Stromal cell of bone marrow (primary cell): Measurements from ENCODE around the gene PRSS56.
"Not testable (repeated sequence)": the region's sequence is repeated elsewhere in the genome, so short reads cannot be mapped to it uniquely, and the experiment has no call there.

Source experiments
- DNase-seq: peaks from one replicate; pipeline ENCODE4 v3.0.0-alpha.2; 2012; ENCODE audit warnings: low read depth

The PRSS56 gene

DNA sequence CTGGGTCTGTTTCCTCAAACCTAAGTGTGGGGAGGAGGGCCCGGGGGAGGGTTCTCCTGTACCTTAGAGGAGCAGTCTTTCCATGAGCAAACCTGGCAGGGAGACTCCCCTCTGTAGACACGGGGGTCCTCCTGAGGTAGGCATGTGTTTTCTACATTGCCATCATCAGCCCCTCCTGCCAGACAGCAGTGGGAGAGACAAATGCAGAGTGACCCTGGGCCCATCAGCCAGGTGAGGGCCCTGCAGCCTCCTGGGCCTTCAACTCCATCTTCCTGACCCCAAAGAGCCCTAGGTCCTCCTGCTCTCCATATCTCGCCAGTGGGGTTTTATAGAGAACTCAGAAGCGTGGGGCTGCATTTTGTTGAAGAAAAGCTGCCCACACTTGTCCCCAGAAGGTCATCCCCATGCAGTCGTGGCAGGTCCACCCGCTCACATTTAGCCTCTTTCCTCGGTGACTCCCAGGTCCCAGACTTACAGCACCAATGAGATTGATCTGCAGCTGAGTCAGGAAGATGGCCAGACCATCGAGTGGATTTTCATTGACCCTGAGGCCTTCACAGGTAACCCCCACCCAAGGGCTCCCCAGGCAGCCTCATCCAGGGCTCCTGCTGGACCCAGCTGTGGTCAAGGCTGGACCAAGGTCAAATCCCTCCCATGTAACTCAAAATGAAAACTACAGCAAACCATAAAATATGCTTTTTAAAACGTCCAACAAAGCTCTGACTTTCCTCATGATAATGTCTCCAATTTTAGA, 21.9 kb downstream of the PRSS56 start:
- DNase-seq, result no peak

DNA sequence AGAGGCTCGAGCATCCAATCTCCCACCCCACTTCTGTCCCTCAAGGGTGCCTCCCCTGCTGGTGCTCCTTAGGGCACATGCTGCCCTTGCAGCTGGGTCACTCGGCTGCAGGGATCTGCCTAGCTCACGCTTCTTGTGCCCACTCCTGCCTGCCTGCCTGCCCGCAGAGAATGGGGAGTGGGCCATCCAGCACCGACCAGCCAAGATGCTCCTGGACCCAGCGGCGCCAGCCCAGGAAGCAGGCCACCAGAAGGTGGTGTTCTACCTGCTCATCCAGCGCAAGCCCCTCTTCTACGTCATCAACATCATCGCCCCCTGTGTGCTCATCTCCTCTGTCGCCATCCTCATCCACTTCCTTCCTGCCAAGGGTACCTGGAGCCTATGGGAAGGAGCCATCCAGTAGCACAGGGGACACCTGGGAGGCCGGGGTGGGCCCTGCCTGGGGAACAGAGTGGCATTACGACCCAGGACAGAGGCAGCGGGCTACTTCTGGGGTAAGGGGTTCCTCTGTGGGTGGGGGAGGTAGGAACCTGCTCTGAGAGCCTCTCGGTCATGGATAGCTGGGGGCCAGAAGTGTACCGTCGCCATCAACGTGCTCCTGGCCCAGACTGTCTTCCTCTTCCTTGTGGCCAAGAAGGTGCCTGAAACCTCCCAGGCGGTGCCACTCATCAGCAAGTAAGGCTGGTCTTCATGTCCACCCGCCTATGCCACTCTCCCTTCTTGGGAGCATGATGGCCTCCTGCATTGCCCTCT, 22.7 kb downstream of the PRSS56 start:
- DNase-seq, result no peak

DNA sequence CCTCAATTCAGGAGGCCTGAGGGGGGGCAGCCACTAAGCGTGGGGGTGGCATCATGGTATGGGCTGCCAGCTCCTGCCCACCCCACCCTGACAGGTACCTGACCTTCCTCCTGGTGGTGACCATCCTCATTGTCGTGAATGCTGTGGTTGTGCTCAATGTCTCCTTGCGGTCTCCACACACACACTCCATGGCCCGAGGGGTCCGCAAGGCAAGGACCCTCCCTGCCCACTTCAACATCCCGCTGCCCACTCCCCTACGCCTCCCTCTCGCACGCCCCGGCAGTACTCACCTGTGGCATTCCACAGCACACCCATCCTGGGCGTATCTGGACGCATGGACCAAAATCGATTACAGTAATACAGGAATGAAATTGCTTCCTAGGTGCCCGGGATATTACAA, 23.3 kb downstream of the PRSS56 start:
- no peak for DNase-seq

DNA sequence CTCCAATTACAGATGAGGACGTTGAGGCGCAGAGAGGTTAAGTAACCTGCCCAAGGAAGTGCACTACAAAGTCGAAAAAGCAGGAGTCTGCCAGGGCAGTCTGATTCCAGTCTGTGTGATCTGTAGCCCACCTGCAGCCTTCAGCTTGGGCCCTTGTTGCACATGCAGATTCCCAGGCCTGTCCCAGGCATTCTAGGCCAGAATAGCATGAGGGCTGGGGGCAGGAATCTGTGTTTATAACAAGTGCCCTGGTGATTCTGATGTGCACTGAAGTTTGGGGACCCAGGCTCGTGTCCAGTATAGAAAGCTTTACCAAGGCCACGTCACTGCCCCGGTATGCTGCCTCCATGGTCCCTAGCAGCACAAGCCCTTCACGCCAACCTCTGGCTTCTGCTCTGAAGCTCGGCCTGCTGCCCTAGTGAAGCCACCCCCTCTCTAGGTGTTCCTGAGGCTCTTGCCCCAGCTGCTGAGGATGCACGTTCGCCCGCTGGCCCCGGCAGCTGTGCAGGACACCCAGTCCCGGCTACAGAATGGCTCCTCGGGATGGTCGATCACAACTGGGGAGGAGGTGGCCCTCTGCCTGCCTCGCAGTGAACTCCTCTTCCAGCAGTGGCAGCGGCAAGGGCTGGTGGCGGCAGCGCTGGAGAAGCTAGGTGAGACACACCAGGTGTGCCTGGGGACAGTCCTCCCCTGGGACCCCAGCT, 23.9 kb downstream of the PRSS56 start:
- no peak for DNase-seq

DNA sequence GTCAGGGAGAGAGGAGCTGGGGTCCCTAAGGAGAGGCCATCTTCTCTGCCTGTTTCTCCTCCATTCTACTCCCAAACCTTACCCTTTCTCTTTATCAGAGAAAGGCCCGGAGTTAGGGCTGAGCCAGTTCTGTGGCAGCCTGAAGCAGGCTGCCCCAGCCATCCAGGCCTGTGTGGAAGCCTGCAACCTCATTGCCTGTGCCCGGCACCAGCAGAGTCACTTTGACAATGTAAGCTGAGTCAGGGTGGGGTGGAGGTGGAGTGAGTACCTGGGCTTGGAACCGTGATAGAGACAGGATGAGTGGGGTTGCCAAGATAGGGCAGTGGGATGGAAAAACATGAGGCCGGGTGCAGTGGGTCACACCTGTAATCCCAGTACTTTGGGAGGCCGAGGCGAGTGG, 24.5 kb downstream of the PRSS56 start:
- no peak for DNase-seq

DNA sequence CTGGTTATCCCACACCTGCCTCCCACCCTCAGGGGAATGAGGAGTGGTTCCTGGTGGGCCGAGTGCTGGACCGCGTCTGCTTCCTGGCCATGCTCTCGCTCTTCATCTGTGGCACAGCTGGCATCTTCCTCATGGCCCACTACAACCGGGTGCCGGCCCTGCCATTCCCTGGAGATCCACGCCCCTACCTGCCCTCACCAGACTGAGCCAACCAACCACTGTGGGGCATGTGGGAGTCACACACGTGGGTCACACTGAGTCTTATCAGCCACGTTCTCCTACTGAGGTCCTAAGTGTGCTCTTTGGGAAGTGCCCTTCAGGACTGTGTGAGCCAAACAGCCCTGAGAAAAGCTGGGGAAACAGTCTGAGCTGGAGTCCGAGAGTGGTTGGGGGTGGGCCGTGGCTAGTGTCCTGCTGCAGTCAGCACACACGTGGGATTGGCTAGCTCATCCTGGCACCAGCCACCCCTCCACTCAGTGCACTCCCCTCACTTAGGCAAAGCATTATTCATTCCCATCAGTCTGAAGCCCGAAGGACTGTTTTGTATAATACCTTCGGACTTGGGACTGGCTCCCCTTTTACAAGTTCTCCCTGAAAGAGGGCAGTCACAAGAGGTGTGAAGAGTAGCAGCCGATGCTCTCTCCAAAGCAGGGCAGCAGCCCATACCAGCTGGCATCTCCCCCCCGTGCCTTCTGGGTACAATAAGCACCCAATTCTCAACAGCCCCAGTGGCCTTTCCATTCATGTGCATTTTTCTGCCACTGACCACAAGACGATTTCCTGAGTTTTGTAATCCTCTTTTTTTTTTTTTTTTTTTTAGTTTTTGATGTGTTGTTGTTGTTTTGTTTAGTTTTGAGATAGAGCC, 25.6 kb downstream of the PRSS56 start:
- DNase-seq, result no peak

DNA sequence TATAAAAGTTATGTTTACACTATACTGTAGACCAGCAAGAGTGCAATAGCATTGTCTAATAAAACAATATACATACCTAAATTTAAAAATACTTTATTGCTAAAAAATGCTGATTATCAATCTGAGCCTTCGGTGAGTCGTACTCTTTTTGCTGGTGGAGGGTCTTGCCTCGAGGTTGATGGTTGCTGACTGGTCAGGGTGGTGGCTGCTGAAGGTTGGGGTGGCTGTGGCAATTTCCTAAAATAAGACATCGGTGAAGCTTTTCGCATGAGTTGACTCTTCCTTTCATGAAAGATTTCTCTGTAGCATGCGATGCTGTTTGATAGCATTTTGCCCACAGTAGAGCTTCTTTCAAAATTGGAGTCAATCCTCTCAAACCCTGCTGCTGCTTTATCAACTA, 27.8 kb downstream of the PRSS56 start:
- no peak for DNase-seq

DNA sequence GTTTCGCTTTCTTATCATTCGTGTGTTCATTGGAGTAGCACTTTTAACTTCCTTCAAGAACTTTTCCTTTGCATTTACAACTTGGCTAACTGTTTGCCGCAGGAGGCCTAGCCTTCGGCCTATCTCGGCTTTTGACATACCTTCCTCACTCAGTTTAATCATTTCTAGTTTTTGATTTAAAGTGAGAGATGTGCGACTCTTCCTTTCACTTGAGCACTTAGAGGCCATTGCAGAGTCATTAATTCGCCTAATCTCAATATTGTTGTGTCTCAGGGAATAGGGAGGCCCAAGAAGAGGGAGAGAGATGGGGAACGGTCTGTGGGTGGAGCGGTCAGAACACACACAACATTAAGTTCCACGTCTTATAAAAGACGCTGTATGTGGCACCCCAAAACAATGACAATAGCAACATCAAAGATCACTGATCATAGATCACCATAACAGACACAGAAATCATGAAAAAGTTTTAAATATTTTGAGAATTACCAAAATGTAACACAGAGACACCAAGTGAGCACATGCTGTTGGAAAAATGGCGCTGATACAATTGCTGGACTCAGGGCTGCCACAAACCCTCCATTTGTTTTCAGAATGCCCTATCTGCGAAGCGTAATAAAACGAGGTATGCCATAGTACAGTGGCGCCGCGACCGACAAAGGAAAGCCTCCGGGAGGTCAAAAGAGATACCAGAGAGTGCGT, 29.6 kb downstream of the PRSS56 start:
- no peak for DNase-seq

DNA sequence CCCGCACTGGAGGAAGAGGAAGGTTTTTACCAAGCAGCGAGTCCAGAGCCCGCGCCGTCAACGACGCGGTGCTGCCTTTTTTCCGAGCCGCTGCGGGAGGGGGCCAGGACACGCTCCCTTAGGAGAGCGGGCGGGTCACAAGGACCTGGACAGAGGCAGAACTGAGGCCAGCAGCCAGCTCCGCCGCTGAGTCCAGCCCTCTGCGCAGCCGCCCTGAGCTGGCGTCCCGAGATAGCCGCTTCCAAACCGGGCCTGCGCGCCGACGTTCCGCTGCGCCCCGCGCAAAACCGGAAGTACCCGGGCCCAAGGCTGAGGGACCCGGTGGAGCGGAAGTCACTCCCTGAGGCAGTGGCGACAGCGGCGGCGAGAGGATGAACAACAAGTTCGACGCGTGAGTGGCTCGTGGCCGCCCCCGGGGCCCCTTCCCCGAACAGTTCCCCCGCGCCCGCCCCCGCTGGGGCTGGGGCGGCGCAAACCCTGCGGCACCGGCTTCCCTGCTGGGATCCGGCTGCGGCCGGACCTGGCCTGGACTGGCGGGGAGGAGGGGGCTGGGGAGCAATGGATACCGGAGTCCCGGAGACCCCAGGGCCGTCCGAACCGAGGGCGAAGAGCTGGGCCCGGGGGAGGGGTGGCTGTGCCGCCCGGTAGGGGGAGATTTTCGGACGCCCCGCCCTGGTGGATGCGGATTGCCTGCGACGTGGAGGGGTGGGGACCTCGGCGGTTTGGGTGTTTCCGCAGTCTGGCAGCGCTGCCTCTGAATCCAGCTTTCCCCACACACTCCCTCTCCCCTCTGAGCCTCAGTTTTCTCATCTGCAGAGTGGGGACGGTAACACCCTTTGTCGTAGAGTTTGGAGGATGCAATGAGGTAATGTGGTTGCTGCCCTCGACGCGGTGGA, 30.4 kb downstream of the PRSS56 start, which contains the start of the genes EIF4E2 and TIGD1:
TSS of gene EIF4E2 (plus strand) at position 336 of the 896 bp plus-strand sequence. CDS start at position 372, 36 bp downstream.
TSS of gene TIGD1 (minus strand) at position 204 of the 896 bp plus-strand sequence. CDS start 675 bp downstream, outside the sequence.
- peak; percentile 83 for DNase-seq

DNA sequence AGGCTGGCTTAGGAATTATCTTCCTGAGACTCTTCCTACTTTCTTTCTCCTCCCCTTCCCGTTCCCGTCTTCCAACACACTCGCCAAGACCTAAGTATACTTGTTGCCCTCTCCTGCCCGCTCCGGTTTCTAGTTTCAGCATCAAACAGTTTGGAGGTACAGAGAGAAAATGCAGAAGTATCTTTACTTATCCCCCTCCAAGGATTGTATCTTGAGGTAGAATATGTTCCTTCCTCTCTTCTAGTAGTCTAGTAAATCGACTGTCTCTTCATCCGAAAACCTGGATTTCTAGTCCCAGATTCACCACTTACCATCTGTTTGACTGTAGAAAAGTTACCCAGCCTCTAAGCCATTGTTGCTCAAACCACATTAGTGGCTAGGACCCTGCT, 31.1 kb downstream of the PRSS56 start:
- DNase-seq, result no peak

DNA sequence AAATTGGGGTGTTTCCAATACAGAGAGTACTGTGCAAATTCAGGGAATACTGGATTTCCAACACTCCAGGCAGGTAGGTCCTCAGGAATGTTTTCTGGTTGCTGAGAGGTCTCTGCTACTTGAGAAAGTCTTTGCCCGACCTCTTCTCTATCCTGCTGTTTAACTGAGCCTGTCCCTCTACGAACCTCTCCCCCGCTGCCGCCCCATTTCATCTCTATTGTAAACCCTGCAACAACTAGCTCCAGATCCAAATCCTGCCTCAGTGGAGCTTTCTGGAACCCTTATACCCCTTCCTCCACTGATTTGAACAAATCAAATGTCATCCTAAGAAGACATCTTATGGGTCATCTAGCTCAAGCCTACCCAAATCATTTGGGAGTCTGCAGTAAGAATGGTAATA, 31.6 kb downstream of the PRSS56 start:
- no peak for DNase-seq

DNA sequence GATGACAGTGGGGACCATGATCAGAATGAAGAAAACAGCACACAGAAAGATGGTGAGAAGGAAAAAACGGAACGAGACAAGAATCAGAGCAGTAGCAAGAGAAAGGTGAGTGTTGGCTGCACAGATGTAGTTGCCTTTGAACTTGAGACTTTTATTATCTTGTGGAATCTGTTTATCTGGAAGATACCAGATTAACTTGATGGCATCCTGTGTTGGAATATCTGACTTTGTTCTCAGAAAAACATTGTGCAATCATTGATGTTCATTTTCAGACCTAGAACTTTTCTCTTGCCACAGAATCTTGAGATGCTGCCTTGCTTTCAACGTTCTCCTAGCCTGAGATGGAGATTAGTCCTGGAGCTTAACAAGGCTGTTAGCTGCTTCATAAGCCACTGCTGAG, 36.2 kb downstream of the PRSS56 start:
- no peak for DNase-seq

DNA sequence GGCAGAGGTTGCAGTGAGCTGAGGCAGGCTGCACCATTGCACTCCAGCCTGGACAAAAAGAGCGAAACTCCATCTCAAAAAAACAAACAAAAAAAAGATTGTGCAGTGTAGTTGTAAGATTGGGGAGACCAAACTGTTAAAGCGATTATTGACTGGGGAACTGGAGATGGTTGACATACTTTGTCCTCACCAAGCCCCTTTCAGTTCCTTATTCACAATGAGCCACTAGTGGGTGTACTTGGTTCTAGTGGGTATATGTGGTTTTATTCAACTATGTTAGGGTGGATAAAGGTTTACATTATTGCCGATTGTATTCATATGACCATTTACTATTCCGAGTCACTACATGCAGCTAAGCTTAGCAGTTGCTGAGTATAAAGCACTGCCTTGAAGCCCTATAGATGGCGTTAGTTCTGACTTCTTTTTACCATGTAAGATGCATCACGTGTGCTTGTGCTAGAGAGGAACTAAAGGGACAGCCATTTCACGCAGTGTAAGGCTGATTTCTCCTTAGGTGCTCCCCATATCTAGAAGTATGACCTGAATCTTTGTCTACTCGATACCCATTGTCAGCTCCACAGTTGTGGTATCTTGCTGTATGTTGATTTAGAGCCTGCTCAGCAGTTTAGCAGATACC, 42.4 kb downstream of the PRSS56 start:
- no peak for DNase-seq

DNA sequence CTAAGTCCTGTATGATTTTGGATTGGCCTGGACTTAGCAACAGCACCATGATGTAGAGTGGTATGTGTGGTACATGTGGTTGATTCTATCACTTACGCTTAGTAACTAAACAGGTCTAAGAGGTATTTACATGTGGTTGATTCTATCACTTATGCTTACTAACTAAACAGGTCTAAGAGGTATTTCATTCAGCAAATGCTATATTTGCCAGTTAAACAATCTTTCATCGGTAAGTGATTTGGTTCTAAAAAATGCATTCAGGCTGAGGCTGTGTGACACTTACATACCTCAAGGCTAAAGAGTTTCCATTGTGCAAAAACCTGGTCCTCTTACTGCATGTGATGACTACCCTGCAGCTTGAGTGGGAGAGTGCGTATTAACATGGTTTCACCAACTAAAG, 43.4 kb downstream of the PRSS56 start:
- no peak for DNase-seq

DNA sequence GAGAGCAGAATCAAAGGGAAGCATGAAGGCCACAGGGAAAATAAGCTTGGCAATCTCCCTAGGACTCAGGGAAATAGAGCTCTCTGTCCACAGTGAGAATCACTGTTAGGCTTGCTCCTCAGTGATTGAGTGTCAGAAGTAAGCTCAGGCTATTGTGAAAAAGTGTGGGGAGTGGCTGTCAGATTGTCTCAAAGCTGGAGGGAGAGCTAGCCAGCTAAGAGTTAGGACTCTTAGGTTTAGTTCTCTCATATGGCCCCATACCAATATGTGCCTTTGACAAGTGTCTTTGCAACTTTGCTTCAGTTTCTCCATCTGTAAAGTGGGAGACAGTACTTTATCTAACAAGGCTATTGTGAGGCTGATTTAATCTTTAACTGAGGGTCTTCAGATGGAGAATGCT, 47.5 kb downstream of the PRSS56 start:
- no peak for DNase-seq

DNA sequence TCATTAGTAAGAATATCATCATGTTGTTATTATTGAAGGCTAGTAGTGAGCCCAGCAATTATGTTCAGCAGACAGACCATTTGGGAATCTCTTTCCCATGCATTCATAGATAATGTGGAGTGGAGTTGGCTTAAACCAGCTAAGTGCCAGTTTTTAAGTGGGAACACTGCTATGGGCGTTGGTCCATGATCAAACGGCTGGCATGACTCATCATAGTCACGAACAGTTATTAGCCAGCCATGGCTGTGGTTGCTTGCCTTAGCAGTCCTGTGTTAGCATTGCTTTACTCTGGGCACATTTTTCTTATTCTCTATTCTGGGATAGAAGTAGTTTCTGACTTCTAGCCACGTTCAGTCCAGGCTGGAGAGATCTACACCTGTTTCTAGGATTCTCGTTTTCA, 48.0 kb downstream of the PRSS56 start:
- peak; percentile 91 for DNase-seq

DNA sequence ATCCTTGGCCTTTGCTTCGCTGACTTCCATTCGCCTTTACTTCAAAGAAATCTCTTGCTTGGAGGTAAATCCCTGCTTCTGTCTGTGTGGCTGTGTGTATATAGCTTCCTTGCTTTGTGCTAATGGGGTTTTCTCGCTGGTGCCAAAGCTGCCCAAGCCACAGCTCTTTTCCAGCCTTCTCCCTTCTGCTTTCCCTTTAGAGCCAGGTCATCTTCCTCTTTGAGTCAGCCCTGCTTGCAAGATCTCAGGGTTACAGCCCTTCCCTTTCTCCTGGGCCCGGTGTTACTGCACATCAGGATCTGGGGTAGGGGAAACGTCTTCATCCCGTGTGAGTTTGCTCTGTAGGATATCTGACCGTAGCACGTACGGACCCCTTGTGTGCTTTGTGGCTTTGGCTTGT, 49.4 kb downstream of the PRSS56 start:
- DNase-seq, result no peak

DNA sequence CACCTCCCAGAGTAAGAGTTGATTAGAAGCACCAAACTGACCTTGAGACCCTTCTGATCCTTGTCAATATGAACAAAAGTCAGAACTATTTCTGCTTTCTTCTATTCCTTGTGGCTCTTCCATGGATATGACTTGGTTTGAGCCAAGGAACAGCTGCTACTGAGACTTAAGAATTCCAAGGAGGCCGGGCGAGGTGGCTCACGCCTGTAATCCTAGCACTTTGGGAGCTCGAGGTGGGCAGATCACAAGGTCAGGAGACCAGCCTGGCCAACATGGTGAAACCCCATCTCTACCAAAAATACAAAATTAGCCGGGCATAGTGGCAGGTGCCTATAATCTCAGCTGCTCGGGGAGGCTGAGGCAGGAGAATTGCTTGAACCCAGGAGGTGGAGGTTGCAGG, 50.3 kb downstream of the PRSS56 start:
- not testable (repeated sequence) for DNase-seq

DNA sequence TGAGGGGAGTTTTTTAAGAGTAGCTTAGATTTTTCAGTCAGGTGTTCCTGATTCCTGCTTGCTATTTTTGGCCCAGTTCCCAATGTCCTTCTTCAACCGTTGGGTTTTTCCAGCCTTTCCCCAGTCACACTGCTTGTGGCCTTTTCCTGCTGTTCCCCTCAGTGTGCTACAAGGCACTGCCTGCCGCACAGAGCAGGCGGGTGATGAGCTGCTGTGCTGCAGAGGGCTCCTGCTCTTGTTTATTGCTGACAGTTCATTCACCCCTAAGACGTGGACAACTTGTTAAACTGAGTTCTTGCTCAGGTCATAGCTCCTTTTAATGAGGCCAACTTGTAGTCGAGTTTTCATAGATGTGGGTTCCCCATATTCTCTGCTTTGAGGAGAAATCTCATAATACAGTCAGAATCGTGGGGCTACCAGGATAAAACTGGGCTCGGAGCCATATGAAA, 50.9 kb downstream of the PRSS56 start:
- DNase-seq, result no peak

DNA sequence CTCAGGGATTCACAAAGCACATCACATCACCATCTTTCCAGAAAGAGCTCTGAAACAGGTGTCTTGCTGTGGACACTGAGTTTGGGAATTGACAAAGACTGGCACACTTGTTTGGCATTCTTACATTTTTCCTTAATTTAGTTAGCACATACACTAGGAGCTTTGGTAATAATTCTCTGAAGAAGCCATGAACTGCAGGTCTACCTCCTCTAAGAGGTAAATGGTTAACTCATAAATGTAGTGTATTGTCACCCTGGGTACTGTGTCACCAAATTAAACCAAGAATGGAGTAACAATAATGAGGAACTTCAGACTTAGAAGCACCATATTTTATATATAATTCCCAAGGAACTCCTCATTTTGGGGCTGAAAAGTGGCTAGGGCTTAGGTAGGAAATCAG, 52.9 kb downstream of the PRSS56 start:
- DNase-seq, result no peak
